Activated T-cell treated with anti-CD3 and anti-CD28 coated beads, Interleukin-2, amount 50 U/mL, for 4 hours (primary cell): ENCODE results near the gene TMEM167B. TPM values are rescaled to one million over a fixed set of nuclear protein-coding genes. Genes with fewer than 3 reads are reported as not detected.
"Not testable (repeated sequence)": the region's sequence is repeated elsewhere in the genome, so short reads cannot be mapped to it uniquely, and the experiment has no call there.

ENCODE experiments used
- ATAC-seq, 2 donors: fragments of 200-7000 bp; cut with Tn5 transposase; one replicate each; pipeline ENCODE4 v1.10.0; 2021
- DNase-seq: peaks from one replicate; pipeline ENCODE4 v3.0.0-alpha.2; 2020
- H3K27me3 Mint-ChIP-seq: one replicate; pipeline ENCODE4 v1.8.0; 2021; ENCODE audit warnings: low read depth, mixed read lengths
- H3K36me3 Mint-ChIP-seq: one replicate; pipeline ENCODE4 v1.8.0; 2022; ENCODE audit warnings: mixed read lengths; ENCODE audit not compliant: insufficient read depth
- H3K4me1 Mint-ChIP-seq: one replicate; pipeline ENCODE4 v1.8.0; 2021; ENCODE audit warnings: low read depth, mixed read lengths
- H3K4me3 Mint-ChIP-seq: one replicate; pipeline ENCODE4 v1.8.0; 2021; ENCODE audit warnings: mild to moderate bottlenecking, moderate library complexity, mixed read lengths
- H3K9me3 Mint-ChIP-seq: one replicate; pipeline ENCODE4 v1.8.0; 2021; ENCODE audit warnings: mixed read lengths
- total RNA-seq, 3 donors: library from RNA; stranded (reverse); gene quantifications; one replicate each; pipeline ENCODE4 v1.2.1, GENCODE V29; 2021

Gene TMEM167B
- total RNA-seq = 10 to 100 TPM; 33.4 to 46.0 (median 38.1) TPM

GRCh38 chr1:109090196-109091077 lies at the start of gene TMEM167B:
TMEM167B (plus strand) TSS chr1:109090764; CDS start chr1:109090873, 109 bp downstream.
- H3K4me3 Mint-ChIP-seq = peak within 1 kb of the TSS; percentile 95
- H3K36me3 Mint-ChIP-seq = peaks cover 20% of the 10 kb centered on the region
- H3K4me1 Mint-ChIP-seq = peaks cover 32% of the 10 kb centered on the region
- no peaks in the 10 kb centered on the region for H3K9me3 Mint-ChIP-seq
- DNase-seq (peak; percentile 77), ATAC-seq (peak; percentile 94 to 97)
- no peaks in the 10 kb centered on the region for H3K27me3 Mint-ChIP-seq

- DNase-seq (no peak), ATAC-seq (peak; percentile 23 to 28)
Observed at GRCh38 chr1:109040989-109041620, 49.5 kb upstream of the TMEM167B start.

DNA sequence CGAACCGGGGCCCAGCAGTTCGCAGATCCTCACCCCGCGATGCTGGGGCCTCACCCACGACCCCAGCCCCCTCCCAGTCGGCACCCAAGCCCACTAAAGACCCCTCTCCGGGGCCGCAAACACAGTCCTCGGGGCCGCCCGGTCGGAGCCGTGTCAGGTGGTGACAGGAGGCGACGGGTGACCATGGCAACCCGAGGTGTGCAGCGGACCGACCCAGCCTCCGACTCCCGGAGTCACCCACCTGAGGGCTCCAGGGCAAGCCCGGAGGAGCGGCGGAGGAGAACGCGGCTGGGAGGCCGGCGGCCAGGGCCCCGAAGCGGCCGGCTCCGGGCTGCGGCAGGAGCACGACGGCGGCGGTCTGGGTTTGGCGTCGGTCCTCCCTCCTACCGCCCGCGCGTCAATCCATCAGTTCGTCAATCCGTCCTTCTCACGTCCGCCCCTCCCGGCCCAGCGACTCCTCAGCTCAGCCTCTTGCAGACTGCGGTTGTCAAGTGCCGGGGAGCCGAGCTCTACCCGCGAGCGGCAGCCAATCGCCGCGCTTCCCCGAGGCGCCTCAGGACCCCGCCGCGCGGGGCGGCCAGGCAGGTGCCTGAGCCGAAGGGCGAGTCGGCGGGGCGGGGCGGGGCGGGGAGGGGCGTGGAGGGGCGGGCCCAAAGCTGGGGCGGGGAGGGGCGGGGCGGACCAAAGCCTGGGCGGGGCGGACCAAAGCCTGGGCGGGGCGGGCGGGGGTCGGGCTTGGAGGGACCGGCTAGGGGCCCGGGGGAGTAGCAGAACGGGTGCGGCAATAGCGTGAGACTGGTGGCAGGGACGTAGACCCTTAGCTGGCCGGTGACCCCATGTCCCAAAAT lies 48.7 kb upstream of the TMEM167B start, which contains the start of gene WDR47:
TSS of gene WDR47 (minus strand) at position 482 of the 848 bp plus-strand sequence. CDS start 18,590 bp downstream, outside the sequence.
- no peaks in the 10 kb centered on the region for H3K36me3 Mint-ChIP-seq
- H3K4me3 Mint-ChIP-seq = peak within 1 kb of the TSS; percentile 86
- ATAC-seq = peak; percentile 99
- no peaks in the 10 kb centered on the region for H3K27me3 Mint-ChIP-seq
- peak; percentile 92 for DNase-seq
- peaks cover 13% of the 10 kb centered on the region for H3K4me1 Mint-ChIP-seq
- H3K9me3 Mint-ChIP-seq = no peaks in the 10 kb centered on the region

More at GRCh38 chr1:109040989-109041620, 49.5 kb upstream of the TMEM167B start:
- H3K36me3 Mint-ChIP-seq = no peaks in the 10 kb centered on the region
- H3K4me3 Mint-ChIP-seq = peak overlapping the region; percentile 86
- H3K27me3 Mint-ChIP-seq = no peaks in the 10 kb centered on the region
- no peaks in the 10 kb centered on the region for H3K9me3 Mint-ChIP-seq
- H3K4me1 Mint-ChIP-seq = peaks cover 13% of the 10 kb centered on the region

- no peaks in the 10 kb centered on the region for H3K9me3 Mint-ChIP-seq
- H3K4me3 Mint-ChIP-seq = no peak overlapping the region
- no peak for ATAC-seq
- peaks cover 3% of the 10 kb centered on the region for H3K27me3 Mint-ChIP-seq
- no peak for DNase-seq
- H3K4me1 Mint-ChIP-seq = peaks cover 8% of the 10 kb centered on the region
- no peaks in the 10 kb centered on the region for H3K36me3 Mint-ChIP-seq
Observed at GRCh38 chr1:109045595-109045994, 45.0 kb upstream of the TMEM167B start.

DNA sequence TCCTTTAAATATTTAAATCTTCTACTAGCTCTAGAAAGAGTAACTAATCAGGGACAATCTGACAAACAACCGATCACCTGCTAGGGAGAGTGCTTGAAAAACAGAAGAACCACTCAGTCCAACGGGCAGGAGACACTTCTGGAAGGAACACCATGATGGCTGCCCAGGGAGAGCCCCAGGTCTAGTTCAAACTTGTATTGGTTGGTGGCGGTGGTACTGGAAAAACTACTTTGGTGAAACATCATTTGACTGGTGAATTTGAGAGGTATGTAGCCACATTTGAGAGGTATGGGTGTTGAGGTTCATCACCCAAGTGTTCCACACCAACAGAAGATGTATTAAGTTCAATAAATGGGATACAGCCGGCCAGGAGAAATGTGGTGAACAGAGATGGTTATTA lies 43.9 kb upstream of the TMEM167B start:
- DNase-seq = no peak
- H3K4me1 Mint-ChIP-seq = peaks cover 2% of the 10 kb centered on the region
- peaks cover 6% of the 10 kb centered on the region for H3K27me3 Mint-ChIP-seq
- no peak for ATAC-seq
- H3K4me3 Mint-ChIP-seq = no peak overlapping the region
- H3K36me3 Mint-ChIP-seq = no peaks in the 10 kb centered on the region
- H3K9me3 Mint-ChIP-seq = no peaks in the 10 kb centered on the region

DNA sequence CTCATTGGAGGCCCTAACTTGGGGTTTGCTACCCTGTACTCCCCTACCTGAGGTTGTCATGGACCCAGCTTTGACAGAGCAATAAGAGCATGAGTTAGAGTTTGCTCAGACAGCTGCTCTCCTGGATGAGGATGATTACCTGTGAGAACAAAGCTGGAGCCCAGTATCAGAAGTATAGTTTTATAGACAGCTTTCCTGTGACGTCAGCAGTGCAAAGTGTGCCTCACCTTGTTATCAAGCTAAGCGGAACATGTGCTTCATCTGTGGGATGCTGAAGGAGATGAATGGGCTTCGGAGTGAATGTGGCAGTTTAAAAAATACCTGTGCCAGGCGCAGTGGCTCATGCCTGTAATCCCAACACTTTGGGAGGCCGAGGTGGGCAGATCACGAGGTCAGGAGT lies 43.2 kb upstream of the TMEM167B start:
- no peak for ATAC-seq
- H3K4me3 Mint-ChIP-seq = no peak overlapping the region

DNA sequence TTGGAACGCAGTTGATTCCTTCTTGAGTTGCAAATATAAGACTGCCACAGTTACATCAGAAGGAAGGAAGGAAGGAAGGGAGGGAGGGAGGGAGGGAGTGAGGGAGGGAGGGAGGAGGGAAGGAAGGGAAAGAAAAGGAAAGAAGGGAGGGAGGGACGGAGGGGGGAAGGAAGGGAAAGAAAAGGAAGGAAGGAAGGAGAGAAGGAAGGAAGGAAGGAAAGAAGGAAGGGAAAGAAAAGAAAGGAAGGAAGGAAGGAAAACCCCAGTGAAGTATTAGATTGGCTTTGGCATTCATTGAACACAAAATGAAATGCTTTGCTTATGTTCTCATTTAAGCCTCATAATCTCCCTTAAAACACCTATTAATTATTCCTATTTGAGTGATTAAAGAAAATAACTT lies 42.2 kb upstream of the TMEM167B start:
- Mint-ChIP-seq H3K36me3 (no peaks in the 10 kb centered on the region), H3K4me1 (no peaks in the 10 kb centered on the region), H3K27me3 (peaks cover 6% of the 10 kb centered on the region), H3K4me3 (no peak overlapping the region), H3K9me3 (no peaks in the 10 kb centered on the region)
- no peak for DNase-seq
- no peak for ATAC-seq

More for the DNA sequence above, 43.2 kb upstream of the TMEM167B start:
- Mint-ChIP-seq H3K27me3 (peaks cover 6% of the 10 kb centered on the region), H3K9me3 (no peaks in the 10 kb centered on the region), H3K4me1 (peaks cover 2% of the 10 kb centered on the region), H3K36me3 (no peaks in the 10 kb centered on the region)
- no peak for DNase-seq

- DNase-seq (no peak), ATAC-seq (no peak)
- H3K4me3 Mint-ChIP-seq = no peak overlapping the region
- H3K36me3 Mint-ChIP-seq = no peaks in the 10 kb centered on the region
- H3K4me1 Mint-ChIP-seq = no peaks in the 10 kb centered on the region
- H3K27me3 Mint-ChIP-seq = peaks cover 6% of the 10 kb centered on the region
- H3K9me3 Mint-ChIP-seq = no peaks in the 10 kb centered on the region
Observed at GRCh38 chr1:109050228-109050995, 40.2 kb upstream of the TMEM167B start.

DNA sequence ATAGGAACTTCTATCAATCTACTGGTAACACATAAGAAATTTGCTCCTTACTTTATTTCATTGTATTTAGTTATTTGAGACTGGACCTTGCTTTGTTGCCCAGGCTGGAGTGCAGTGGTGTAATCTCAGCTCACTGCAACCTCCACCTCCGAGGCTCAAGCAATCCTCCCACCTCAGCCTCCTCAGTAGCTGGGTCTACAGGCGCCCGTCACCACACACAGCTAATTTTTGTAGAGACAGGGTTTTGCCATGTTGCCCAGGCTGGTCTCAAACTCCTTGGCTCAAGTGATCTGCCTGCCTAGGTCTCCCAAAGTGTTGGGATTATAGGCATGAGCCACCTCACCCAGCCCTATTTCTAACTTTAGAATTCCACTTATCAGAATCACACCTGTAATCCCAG lies 38.4 kb upstream of the TMEM167B start:
- not testable (repeated sequence) for ATAC-seq, H3K9me3 Mint-ChIP-seq, H3K36me3 Mint-ChIP-seq, H3K4me1 Mint-ChIP-seq, H3K27me3 Mint-ChIP-seq, DNase-seq, H3K4me3 Mint-ChIP-seq

GRCh38 chr1:109056064-109056463 lies 34.5 kb upstream of the TMEM167B start:
- Mint-ChIP-seq H3K9me3 (no peaks in the 10 kb centered on the region), H3K4me3 (no peak overlapping the region), H3K4me1 (no peaks in the 10 kb centered on the region), H3K27me3 (no peaks in the 10 kb centered on the region), H3K36me3 (no peaks in the 10 kb centered on the region)
- DNase-seq (no peak), ATAC-seq (no peak)

GRCh38 chr1:109059026-109059425 lies 31.5 kb upstream of the TMEM167B start:
- Mint-ChIP-seq H3K9me3 (no peaks in the 10 kb centered on the region), H3K4me1 (no peaks in the 10 kb centered on the region), H3K27me3 (no peaks in the 10 kb centered on the region), H3K36me3 (no peaks in the 10 kb centered on the region), H3K4me3 (no peak overlapping the region)
- ATAC-seq (no peak), DNase-seq (no peak)

- Mint-ChIP-seq H3K36me3 (peaks cover 5% of the 10 kb centered on the region), H3K4me1 (no peaks in the 10 kb centered on the region), H3K9me3 (no peaks in the 10 kb centered on the region), H3K27me3 (no peaks in the 10 kb centered on the region), H3K4me3 (no peak overlapping the region)
- DNase-seq (no peak), ATAC-seq (no peak)
Observed at GRCh38 chr1:109060707-109061106, 29.9 kb upstream of the TMEM167B start.

- Mint-ChIP-seq H3K4me3 (no peak overlapping the region), H3K36me3 (peaks cover 5% of the 10 kb centered on the region), H3K9me3 (no peaks in the 10 kb centered on the region), H3K4me1 (no peaks in the 10 kb centered on the region), H3K27me3 (no peaks in the 10 kb centered on the region)
- ATAC-seq (no peak), DNase-seq (no peak)
Observed at GRCh38 chr1:109061183-109061582, 29.4 kb upstream of the TMEM167B start.
